ENCODE results near the gene TMCO1. TPM values are rescaled to one million over a fixed set of nuclear protein-coding genes. Genes with fewer than 3 reads are reported as not detected.

Gene TMCO1
- total and polyA plus RNA-seq, 12 donors = 22.6 to 75.2 (median 48.4) TPM

DNA sequence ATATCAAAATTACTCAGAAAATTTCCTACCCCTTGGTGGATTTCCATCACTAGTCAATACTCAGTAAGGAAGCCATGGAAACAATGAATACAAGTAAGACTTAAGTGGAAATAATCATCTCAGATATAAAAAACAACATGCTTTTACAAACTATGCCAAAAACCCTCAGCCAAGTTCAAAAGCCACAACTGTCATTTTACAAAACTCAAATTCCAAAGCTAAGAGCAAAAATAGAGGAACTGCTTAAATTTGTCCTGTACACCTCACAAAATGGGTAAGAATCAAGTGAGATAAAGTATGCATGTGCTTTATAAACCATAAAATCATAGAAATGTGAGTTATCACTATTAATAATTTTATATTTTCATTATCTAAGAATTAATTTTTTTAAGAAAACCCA is 9.6 kb downstream of the TMCO1 start:
- Histone ChIP-seq H3K4me3 (no peak overlapping the region), H3K27me3 (no peaks in the 10 kb centered on the region), H3K27ac (no peak overlapping the region), H3K9me3 (no peaks in the 10 kb centered on the region), H3K4me1 (peaks cover 0 to 5% (median 0%) of the 10 kb centered on the region in 9 donors), H3K36me3 (peaks cover 0 to 85% (median 4%) of the 10 kb centered on the region in 9 donors)
- intact Hi-C loops (cut with DNase I) = no loop called here
- TF ChIP-seq, protein P1, sequence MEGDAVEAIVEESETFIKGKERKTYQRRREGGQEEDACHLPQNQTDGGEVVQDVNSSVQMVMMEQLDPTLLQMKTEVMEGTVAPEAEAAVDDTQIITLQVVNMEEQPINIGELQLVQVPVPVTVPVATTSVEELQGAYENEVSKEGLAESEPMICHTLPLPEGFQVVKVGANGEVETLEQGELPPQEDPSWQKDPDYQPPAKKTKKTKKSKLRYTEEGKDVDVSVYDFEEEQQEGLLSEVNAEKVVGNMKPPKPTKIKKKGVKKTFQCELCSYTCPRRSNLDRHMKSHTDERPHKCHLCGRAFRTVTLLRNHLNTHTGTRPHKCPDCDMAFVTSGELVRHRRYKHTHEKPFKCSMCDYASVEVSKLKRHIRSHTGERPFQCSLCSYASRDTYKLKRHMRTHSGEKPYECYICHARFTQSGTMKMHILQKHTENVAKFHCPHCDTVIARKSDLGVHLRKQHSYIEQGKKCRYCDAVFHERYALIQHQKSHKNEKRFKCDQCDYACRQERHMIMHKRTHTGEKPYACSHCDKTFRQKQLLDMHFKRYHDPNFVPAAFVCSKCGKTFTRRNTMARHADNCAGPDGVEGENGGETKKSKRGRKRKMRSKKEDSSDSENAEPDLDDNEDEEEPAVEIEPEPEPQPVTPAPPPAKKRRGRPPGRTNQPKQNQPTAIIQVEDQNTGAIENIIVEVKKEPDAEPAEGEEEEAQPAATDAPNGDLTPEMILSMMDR (IDR thresholded peaks at IDR 0.05) = no peak
- ATAC-seq = no peak
- no peak for DNase-seq

DNA sequence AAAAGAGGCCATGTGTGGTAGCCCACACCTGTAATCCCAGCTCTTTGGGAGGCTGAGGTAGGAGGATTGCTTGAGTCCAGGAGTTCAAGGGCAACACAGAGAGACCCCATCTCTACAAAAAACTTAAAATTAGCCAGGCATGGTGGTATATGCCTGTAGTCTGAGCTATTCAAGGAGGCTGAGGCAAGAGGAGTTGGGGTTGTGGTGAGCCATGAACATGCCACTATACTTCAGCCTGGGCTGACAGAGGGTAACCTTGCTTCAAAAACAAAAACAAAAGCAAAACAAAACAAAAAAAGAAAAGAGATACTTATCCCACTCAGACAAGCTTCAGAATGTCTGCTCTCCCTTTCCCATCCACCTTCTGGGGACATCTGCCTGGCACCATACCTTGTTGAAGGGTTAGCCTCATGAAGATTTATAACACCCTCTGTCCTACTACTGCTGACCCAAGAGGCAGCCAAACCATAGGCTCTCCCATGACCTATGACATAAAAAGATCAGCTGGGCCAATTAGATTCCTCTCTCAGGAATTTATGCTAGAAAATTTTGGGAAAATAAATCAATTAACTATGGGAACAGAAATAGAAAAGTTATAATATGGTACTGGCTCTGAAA is 13.2 kb downstream of the TMCO1 start:
- H3K36me3 ChIP-seq = peaks cover 0 to 91% (median 8%) of the 10 kb centered on the region in 9 donors
- H3K4me3 ChIP-seq = no peak overlapping the region
- H3K27me3 ChIP-seq = no peaks in the 10 kb centered on the region
- intact Hi-C loops (cut with DNase I) = no loop called here
- DNase-seq (no peak), ATAC-seq (no peak)
- no peaks in the 10 kb centered on the region for H3K4me1 ChIP-seq
- H3K27ac ChIP-seq = no peak overlapping the region
- TF ChIP-seq, protein P1 (IDR thresholded peaks at IDR 0.05) = no peak
- no peaks in the 10 kb centered on the region for H3K9me3 ChIP-seq

GRCh38 chr1:165753934-165754333 is 14.7 kb downstream of the TMCO1 start:
- Histone ChIP-seq H3K9me3 (no peaks in the 10 kb centered on the region), H3K36me3 (peaks cover 0 to 91% (median 8%) of the 10 kb centered on the region in 9 donors), H3K4me3 (no peak overlapping the region), H3K27me3 (no peaks in the 10 kb centered on the region), H3K27ac (no peak overlapping the region), H3K4me1 (no peaks in the 10 kb centered on the region)
- TF ChIP-seq, protein P1 (IDR thresholded peaks at IDR 0.05) = no peak
- DNase-seq (no peak), ATAC-seq (no peak)
- intact Hi-C loops (cut with DNase I) = no loop called here

DNA sequence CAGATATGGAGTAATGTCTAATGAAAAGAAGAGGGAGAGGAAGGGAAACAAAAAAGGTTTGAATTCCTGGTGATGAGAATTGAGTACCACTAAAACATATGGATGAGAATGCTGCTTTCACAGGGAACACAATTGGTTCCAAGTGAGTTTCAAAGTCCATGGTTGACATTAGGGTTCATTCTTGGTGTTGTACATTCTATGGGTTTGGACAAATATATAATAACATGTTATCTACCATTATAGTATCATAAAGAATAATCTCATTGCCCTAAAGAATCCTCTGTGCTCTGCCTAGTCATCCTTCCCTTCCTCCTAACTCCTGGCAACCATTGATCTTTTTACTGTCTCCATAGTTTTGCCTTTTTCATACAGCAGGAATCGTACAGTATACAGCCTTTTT is 20.1 kb downstream of the TMCO1 start:
- intact Hi-C loops (cut with DNase I) = no loop called here
- Histone ChIP-seq H3K27me3 (no peaks in the 10 kb centered on the region), H3K9me3 (no peaks in the 10 kb centered on the region), H3K4me1 (no peaks in the 10 kb centered on the region), H3K27ac (no peak overlapping the region), H3K36me3 (peaks cover 0 to 92% (median 5%) of the 10 kb centered on the region in 9 donors), H3K4me3 (no peak overlapping the region)
- WGBS, 2 donors = 94 to 98% methylated on average over 1 of the region's 1 CpG
- TF ChIP-seq, protein P1 (IDR thresholded peaks at IDR 0.05) = no peak
- DNase-seq = no peak
- no peak for ATAC-seq

Measured in heart right ventricle (tissue), 16 donors.